SKM-1 (cell line): ENCODE measurements around the gene RAB12.
"Not testable (repeated sequence)": the region's sequence is repeated elsewhere in the genome, so short reads cannot be mapped to it uniquely, and the experiment has no call there.

Experiments
- DNase-seq: peaks from one replicate; lab custom pipeline; 2025; ENCODE audit not compliant: unreplicated experiment; lab: John Stamatoyannopoulos, UW

The RAB12 gene

DNA sequence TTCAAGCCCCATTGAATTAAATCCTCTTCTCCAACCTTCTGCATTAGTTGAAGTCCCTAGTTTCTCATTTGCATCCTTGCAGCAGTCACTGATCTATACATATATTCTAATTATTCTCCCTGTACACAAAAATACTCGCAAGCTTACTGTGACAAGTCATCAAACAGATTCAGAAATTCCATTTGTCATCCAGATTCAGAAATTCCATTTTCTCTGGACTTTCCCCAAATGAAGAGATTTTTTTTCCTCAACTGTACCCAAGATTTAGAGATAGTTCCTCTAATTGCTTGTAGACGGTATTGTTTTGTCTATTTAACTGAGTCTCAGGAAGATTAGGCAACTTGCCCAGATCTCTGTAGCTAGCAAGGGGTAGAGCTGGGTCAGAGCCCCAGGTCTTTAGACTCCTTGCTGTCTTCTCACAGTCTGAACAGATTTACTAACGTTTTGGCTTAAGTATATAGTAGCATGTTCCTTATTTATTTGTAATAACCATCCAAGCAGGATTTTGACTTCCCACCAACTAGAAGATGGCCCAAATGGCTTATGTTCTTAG, 34.2 kb downstream of the RAB12 start:
- DNase-seq = no peak

DNA sequence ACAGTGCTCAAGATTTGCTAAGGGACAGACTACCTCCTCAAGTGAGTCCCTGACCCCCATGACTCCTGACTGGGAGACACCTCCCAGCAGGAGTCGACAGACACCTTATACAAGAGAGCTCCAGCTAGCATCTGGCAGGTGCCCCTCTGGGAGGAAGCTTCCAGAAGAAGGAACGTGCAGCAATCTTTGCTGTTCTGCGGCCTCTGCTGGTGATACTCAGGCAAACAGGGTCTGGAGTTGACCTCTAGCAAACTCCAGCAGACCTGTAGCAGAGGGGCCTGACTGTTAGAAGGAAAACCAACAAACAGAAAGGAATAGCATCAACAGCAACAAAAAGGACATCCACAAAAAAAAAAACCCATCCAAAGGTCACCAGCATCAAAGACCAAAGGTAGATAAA, 38.1 kb downstream of the RAB12 start:
- not testable (repeated sequence) for DNase-seq

DNA sequence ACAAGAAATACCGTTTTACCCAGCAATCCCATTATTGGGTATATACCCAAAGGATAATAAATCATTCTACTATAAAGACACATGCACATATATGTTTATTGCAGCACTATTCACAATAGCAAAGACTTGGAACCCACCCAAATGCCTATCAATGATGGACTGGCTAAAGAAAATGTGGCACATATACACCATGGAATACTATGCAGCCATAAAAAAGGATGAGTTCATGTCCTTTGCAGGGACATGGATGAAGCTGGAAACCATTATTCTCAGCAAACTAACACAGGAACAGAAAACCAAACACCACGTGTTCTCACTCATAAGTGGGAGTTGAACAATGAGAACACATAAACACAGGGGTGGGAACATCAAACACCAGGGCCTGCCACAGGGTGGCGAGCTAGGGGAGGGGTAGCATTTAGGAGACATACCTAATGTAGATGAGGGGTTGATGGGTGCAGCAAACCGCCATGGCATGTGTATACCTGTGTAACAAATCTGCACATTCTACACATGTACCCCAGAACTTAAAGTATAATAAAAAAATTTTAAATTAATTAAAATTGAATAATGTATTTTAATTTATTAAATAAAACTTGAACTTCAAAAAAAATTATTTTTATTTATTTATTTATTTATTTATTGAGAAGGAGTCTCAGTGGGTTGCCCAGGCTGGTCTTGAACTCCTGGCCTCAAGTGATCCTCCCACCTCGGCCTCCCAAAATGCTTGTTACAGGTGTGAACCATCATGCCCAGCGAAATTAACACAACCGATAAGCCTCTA, 42.4 kb downstream of the RAB12 start:
- DNase-seq = not testable (repeated sequence)

DNA sequence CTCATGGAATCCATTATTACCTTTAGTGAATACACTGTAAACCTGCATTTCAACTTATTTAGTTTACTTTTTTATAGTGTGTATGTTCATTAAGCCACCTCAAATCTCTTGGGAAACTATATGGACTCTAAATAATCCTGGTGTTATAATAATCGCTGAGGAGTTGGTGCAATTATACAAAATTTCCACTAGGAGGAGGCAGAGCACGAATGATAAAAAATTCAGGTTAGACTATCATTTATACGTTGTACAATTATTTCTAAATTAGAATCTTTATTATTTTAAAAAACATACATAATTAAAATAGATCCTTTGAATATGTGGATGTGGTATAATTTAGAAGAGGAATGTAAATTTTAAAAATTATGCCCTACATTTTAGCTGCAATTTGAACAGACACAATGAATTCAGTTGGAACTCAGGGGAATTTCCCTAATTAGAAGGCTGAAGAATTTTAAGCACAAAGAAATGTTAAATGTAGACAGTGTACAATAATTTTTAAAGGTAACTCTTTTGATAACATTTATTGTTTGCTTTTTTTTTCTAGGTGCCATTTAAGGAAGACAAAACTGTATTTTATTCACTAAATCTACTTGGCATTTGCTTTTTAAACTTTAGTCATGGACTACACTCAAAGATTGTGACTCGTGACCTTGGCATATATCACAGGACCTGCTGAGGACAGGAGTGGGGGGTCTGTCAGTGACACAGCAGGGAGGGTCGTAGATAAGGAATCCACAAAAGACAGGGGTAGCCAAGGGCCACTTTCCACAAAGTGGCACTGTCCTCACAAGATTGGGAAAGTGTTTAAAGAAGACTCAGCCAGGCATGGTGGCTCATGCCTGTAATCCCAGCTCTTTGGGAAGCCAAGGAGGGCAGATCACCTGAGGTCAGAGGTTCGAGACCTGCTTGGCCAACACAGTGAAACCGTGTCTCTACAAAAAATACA, 45.5 kb downstream of the RAB12 start:
- peak; percentile 30 for DNase-seq

DNA sequence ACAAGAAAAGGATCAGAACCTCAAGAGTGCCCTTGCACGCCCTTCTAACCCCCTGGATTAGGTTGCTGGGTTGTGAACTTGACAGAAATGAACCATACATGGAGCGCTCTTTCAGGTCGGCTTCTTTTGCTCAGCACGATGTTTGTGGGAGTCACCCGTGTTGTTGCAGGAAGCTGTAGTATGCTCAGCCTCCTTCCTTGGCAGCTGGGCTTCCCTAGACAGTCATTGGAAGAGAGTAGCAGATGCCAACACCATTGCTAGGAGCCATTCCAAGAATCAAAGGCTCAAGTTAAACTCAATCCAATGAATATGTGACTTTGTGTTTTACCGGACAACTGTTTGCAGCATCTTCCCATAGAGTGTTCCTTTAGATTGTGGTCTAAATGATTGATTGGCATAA, 47.0 kb downstream of the RAB12 start:
- DNase-seq = no peak

DNA sequence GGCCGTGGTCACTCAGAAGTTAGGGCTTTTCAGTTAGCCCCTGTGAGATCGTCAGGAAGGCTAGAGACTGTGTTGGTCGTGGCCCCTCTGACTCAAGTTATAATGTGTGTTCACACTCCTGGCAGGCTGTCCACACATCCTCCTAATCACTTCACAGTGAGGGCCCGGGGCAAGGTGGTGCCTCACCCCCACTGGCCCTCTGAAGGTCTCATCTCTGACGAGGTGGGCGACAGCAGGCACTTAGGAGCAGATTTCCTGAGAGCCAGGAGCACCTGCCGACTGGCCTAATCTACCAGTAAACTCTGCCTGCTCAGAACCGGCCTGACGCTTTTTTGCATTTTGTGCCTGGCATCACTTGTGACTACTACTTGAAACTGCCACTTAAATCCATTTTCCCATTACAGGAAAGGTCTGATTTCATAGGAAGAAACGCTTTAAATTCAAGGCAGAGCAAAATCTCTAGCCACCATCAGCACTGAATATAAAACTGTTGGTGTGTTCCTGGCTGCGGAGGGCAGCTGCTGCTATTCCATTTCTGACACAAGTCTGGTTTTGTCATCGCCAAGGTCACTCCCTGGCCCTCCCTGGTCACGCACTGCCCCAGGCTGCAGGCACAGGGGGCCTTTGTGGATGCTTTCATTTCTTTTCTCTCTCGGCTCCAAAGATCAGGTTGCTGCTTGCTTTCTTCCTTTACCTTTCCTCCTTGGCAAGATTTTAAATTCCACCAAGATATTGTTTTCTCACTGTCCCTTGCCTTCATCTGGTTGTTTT, 48.0 kb downstream of the RAB12 start:
- DNase-seq = no peak

DNA sequence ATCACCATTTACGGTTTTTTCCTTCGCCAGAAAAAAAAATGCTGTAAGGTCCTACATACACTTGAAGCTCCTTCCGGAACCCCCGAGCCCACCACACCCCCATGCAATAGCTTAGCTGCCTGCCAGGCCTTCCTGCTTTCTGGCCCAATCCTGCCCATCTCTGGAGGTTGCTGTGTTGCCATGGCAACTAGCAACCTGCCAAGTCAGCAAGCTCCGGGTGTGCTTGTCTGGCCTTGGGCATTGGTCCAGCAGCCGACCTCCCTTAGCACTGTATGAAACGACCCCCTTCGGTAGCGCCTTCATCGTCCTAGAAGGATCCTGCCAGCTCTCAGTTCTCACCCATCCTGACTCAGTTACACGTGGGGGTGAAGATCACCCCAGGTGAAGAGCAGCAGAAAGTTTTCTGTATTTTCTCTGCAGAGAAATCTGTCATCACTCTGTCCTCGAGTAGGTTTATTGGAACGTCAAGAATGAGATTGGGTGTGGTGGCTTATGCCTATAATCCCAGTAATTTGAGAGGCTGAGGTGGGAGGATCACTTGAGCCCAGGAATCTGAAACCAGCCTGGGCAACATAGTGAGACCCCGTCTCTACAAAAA, 48.7 kb downstream of the RAB12 start:
- DNase-seq = no peak

DNA sequence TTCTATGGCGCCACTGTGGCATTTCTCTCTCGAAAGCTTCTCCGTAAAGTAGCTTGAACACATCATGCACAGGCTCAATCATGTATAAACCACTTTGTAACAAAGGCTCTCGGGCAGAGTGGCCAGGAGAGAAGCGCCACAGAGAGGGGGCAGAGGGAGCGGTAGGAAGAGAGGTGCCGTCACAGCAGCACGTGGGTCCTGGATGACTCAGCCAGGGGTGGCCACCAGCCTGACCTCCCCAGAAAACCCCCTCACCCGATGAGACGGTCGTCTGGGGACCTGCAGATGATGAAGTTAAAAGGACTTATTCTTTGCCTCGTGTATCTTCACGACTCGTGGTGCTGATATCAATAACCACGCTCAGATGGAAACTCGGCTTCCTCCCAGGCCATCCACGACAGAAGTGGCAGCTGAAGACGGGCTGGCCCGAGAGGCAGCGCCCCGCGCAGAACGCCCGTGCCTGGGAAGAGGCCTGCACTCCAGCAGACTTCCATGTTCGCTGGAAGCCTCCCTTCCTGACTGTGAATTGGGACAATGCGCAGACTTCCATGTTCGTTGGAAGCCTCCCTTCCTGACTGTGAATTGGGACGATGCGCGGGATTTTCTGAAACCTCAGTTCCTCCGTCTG, 49.7 kb downstream of the RAB12 start:
- DNase-seq = no peak

DNA sequence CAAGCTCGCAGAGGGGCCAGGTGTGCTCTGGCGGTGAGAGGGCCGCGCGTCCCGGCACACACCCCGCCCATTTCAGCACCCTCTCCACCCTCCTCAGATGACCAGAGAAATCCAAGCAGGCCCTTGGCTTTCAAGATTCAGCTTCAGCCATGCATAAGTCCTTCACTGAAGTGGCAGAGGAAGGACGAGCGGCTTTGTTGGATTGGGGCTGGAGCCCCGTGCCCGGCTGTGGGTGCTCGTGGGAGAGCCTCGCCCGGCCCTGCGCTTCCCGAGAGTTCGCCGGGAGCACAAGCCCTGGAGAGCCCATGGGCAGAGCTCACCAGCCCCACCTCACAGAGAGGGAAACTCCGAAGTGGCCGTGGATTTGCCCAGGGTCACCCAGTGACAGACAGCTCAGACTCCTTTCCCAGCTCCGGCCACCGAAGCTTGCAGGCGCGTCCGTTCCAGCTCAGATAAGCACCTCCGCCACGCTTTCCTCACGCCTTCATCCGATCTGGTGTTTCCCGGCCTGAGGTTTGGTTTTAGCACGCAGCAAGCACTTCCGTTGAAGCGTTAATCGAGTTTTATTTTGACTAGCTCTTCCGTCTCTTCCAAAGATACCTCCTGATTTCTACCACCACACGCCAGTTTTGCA, 50.5 kb downstream of the RAB12 start:
- DNase-seq = no peak

DNA sequence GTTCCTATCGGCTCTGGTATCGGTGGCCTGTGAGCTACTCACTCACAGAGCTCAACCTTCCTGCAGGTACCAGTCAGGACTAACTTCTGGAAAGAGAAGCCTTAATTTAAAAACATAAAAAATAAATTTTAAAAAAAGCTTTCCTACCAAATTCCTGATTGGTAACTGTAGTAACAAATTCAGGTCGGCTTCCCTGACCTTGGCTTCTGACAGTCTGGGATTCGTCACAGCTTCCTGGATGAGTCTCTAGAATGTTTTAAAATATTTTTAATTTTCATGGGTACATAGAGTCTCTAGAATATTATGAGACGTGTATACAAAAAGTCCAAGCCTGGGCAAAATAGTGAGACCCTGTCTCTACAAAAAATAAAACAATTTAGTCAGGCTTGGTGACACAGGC, 51.1 kb downstream of the RAB12 start:
- DNase-seq = no peak

DNA sequence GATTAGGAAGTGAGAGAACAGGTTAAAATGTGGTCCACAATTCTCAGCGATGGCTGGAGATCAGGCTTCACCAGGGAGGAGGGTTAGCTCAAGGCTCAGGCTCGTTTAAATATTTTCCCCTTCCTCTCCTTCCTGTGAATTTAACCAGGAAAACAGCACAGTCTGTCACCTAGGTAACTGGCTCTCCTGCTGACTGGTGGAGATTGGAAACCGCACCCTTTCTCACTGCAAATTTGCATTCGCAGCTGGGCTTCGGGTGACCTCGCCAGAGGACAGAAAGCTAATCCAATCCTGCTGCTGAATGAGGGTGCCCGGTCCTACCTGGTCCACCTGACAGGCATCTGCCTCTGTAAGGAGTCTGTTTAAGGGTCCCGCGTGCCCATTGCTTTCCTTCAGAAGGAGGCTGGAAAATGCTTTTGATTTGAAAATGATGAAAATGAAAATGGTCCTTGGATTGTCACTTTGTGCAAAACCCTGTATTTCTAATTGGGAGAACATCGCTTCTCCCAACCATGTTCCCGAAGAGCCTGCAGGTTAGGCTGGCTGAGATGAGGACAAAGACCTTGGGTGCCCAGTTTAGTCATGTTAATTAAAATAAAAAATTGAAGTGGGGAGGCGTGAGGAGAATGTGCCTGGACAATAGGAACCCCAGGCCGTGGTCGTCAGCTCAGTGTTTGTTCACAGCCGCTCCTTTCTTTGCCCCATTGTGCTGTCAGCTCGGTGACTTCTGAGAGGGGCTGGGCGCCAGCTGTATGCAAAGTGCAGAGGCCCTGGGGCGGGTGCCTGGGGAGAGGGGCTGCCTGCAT, 52.7 kb downstream of the RAB12 start:
- DNase-seq = no peak

DNA sequence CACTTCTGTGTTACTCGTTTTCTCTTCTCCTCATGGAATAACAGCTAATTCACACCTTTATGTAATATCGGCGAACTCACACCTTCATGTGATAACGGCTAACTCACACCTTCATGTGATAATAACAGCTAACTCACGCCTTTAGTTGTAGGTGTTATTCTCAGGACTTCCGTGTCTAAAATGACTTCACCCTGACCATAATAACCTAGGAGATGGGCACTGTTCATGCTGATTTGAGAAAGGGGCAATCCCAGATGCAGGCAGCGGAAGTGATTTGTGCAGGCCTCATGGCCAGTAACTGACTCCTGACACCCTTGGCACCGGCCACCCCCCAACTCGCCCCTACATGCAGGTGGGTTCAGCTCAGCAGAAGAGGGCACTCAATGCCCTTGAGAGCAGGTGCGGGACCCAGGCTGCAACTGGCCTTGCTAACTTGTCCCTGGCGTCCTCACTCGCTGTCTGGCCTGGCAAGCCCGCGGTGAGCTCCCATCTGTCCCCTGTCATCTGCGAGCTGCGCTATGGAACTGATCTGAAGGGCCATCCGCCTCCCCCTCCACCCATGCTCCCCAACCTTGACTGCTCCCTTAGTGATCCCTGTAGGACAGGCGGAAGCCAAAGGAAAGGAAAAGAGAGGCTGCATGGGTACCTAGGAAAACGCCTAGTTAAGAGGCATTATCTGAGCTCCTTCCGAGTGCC, 53.5 kb downstream of the RAB12 start:
- DNase-seq = no peak

DNA sequence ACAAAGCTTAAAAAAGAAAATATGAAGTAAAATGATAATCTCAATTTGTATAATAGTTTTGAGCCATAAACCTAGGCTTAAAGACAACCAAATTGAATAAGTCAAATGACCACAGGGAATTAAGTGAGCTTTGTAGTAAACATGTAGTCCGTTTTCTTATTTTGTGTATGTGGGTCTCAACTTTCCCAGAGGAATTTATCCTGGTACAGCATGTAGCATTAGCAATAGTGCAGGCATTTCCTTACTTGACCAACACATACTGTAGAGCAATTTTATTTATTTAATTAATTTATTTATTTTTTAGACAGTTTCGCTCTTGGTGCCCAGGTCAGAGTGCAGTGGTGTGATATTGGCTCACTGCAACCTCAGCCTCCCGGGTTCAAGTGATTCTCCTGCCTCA, 58.6 kb downstream of the RAB12 start:
- no peak for DNase-seq

DNA sequence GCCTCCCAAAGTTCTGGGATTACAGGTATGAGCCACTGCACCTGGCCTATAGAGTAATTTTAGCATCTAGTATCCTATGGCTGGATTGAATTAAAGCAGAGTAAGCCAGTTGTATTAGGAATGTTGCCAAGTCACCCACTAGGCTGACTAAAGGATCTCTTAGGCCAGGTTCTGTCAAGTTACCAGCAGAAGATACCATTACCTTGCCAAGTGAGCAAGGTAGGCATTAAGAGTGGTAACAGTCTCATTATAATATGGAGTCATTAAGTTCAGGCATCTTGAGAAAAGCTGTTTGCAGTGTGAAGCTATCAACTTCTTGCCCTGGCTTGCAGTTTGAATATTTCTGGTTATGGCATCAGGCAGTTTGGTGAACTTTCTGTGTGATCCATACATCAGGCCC, 59.1 kb downstream of the RAB12 start:
- DNase-seq = no peak

DNA sequence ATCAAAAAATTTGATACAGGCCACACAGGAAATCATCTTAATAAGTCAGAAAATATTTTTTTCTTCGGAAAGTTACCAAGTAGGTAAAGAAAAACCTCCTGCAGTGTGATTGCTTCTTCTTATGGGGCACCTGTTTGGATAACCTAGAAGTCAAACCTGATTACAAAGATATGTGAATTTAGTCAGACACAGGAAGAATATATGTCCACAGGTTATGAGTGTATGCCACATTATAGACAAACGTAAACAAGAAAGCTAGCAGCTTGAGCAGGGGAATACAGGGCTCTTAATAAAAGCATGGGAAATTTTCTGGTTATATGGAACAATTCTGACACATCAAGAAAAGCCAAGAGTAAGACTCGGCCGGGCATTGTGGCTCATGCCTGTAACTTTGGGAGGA, 60.3 kb downstream of the RAB12 start:
- no peak for DNase-seq

DNA sequence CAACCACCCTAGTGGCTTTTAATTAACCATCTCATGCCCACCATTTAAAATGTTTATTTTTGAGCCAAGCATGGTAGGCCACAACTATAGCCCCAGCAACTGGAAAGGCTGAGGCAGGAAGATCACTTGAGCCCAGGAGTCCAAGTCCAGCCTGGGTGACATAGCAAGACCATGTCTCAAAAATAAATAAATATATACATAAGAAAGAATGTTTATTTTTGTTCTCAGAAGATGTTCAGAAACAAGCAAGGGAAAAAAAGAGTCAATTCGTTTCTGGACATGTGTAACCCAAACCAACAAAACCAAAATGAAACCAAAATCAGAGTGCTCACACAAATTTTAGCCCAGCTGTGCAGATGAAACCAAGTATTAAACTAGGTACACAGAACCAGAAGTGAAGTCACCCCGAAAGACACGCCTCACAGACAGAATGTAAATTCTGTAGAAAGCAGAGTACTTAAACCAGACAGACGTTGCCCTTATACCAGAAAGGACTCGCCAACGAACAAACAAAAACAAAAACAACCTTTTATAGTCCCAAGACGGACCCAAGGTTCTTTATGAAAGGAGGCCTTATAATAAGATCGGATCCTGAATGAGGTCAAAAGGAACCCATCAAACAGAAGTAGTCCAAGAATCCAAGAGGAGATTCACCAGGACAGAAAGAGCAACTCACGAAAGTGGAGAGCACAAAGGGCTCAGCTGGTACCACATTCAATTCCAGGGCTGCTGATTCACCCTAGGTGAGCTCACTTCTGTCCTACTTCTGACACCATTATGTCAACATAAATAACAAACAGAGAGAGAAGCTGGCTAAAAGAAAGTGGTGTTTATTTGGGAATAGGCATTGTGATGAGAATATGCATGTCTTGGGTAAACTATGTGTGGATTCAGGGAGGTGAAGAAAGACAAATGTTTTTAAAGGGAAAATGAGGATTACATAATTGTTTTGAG, 64.3 kb downstream of the RAB12 start:
- DNase-seq = no peak

DNA sequence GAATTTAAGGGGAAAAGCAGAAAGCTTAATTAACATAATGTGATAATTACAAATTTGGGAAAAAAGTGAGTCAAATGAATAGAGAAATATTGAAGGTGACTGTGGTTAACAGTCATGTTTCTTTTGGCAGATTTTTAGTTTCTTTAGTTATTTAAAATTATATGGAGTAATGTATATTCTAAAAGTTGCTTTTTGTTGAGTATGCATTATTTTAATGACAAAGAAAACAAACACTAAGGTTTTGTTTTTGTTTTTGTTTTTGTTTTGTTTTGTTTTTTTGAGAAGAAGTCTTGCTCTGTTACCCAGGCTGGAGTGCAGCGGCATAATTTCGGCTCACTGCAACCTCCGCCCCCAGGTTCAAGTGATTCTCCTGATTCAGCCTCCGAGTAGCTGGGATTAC, 65.8 kb downstream of the RAB12 start:
- DNase-seq = no peak
